ENCODE results near the gene MBTPS1.

DNA sequence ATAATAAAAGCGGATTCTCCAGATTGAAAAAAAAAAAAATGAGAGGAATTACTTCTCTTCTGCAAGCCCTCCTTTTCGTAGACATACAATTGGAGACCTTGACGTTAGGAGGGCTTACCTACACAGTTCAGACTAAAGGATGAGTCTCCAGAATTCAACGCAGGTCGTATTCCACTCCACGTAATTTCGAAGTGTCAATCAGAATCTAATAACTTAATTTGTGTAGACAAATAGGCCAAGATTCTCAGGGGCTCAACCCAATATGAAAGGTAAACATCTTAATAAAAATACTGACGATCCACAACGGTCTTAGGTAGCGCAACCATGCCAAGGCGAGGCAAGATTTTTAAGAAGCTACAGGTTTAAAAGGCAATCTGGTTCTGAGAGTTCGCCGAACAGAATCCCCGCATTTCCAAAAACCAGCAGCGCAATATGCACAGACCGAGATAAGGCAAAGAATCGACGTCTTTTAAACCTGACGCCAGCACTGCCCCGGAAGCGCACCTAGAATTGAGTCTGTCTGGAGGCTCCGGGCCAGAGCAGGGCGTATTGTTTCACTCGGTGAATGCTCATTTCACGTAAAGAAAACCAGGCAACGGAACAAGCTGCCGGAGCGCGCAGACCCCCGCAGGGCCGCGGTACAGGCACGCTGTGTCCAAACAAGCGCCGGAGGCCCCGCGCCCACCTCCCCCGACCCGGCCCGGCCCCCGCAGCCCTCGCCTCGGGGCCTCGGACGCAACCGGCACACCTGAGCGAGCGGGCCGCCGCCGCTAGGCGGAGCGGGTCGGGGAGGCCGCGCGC lies 623 bp downstream of the MBTPS1 start:
- TF ChIP-seq, protein P1, sequence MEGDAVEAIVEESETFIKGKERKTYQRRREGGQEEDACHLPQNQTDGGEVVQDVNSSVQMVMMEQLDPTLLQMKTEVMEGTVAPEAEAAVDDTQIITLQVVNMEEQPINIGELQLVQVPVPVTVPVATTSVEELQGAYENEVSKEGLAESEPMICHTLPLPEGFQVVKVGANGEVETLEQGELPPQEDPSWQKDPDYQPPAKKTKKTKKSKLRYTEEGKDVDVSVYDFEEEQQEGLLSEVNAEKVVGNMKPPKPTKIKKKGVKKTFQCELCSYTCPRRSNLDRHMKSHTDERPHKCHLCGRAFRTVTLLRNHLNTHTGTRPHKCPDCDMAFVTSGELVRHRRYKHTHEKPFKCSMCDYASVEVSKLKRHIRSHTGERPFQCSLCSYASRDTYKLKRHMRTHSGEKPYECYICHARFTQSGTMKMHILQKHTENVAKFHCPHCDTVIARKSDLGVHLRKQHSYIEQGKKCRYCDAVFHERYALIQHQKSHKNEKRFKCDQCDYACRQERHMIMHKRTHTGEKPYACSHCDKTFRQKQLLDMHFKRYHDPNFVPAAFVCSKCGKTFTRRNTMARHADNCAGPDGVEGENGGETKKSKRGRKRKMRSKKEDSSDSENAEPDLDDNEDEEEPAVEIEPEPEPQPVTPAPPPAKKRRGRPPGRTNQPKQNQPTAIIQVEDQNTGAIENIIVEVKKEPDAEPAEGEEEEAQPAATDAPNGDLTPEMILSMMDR (conservative IDR thresholded peaks at IDR 0.05; ENCODE audit: low read length) = no peak
- TF ChIP-seq EZH2phosphoT487 (IDR thresholded peaks at IDR 0.05; ENCODE audit: borderline replicate concordance) = no peak

All from Loucy (cell line).